ENCODE data around the gene NCAM1.
A peak's percentile ranks its signal among the peaks of the same experiment; 100 is the strongest.

The NCAM1 gene

DNA sequence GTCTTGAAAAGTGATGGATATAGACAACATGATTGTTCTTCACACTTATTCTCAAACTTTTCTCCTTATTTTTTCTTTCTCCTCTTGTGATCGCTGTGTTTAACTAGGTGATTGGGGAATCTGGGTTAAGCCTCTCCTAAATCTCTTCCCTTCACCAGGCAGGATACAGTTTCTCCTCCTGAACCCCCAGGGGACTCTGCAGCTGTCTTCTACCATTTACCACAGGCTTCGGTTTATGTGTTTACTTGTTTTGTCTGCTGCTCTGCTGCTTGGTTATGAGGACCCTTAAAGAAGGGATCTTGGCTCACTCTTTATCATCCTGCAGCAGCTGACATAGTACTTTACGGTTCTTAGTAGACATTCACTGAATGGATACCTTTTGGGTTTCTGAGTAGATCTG lies 124.2 kb downstream of the NCAM1 start:
- H3K4me1 ChIP-seq (ENCODE audit: insufficient read depth, insufficient read length) = no peaks in the 10 kb centered on the region
- no peak for DNase-seq (ENCODE audit: low read depth, low spot score)
- H3K36me3 ChIP-seq (ENCODE audit: insufficient read depth, insufficient read length, low read length) = no peaks in the 10 kb centered on the region
- no peaks in the 10 kb centered on the region for H3K9me3 ChIP-seq (ENCODE audit: insufficient read depth, low read length)
- H3K27me3 ChIP-seq (ENCODE audit: insufficient read depth, insufficient read length) = no peaks in the 10 kb centered on the region
- no peak overlapping the region for H3K4me3 ChIP-seq (ENCODE audit: insufficient read length, low read depth)
- no peak for TF ChIP-seq SUZ12 (IDR thresholded peaks at IDR 0.05; ENCODE audit: extremely low read depth, insufficient read depth, insufficient read length)
- TF ChIP-seq YY1 (IDR thresholded peaks at IDR 0.05; ENCODE audit: insufficient read depth, insufficient read length) = no peak
- no peak for TF ChIP-seq ZNF274 (IDR thresholded peaks at IDR 0.05; ENCODE audit: low read depth, low read length)
- no peak overlapping the region for H3K9ac ChIP-seq (ENCODE audit: insufficient read length, low read depth)

DNA sequence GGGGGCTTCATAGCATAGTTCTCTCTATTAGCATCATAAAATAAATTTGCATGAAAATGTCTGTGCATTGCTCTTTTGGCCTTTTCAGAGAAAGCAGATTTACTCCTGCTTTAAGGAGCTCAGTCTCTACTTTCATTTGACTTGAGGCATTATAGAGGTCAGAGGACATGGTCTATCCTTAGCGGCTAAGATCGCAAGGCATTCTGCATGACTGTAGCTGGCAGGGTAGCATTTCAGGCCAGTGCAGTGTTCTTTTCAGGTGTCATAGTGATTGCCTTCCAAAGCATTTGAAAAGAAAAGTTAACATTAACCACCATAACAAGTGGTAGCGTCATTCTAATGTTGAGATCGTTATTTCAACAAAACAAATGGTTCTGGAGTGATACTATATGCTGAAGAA lies 126.5 kb downstream of the NCAM1 start:
- no peak for TF ChIP-seq SUZ12 (IDR thresholded peaks at IDR 0.05; ENCODE audit: extremely low read depth, insufficient read depth, insufficient read length)
- TF ChIP-seq YY1 (IDR thresholded peaks at IDR 0.05; ENCODE audit: insufficient read depth, insufficient read length) = no peak
- no peaks in the 10 kb centered on the region for H3K4me1 ChIP-seq (ENCODE audit: insufficient read depth, insufficient read length)
- peak; percentile 64 for DNase-seq (ENCODE audit: low read depth, low spot score)
- H3K36me3 ChIP-seq (ENCODE audit: insufficient read depth, insufficient read length, low read length) = no peaks in the 10 kb centered on the region
- H3K9me3 ChIP-seq (ENCODE audit: insufficient read depth, low read length) = no peaks in the 10 kb centered on the region
- no peak overlapping the region for H3K4me3 ChIP-seq (ENCODE audit: insufficient read length, low read depth)
- H3K9ac ChIP-seq (ENCODE audit: insufficient read length, low read depth) = no peak overlapping the region
- no peaks in the 10 kb centered on the region for H3K27me3 ChIP-seq (ENCODE audit: insufficient read depth, insufficient read length)

DNA sequence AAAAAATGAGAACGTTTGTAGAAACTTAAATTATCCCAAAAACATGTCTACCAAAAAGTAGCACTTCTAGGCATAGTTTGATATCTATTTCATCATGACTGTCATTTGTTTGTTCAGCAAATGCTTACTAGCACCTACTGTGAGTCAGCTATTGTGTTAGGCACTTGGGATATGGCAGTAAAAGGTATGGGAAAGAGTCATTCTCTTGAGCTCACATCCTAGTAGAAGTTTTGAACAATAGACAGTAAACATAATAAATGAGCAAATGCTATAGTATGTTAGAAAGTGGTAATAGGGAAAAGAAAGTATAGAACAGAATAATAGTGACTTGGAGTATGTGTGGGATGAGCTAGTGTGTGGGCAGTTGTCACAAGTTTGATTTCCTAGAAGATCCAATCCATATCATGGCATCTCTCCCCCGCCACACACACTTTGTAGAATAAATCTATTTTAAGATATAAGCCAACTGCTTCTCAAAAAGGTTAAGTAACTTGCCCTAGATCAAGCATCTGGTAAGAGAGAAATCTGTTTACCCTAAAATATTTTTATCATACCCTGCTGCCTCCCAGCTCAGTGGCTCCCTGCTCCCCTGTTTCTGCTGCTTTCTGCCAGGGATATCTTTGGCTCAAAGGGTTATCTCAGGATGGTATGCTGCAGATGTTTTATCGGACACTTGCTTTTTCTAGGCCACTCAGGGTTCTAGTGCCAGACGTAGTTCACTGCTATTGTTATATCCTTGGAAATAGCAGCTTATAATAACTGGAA lies 129.7 kb downstream of the NCAM1 start:
- DNase-seq (ENCODE audit: low read depth, low spot score) = no peak
- Histone ChIP-seq H3K9ac (ENCODE audit: insufficient read length, low read depth) (no peak overlapping the region), H3K36me3 (ENCODE audit: insufficient read depth, insufficient read length, low read length) (no peaks in the 10 kb centered on the region), H3K9me3 (ENCODE audit: insufficient read depth, low read length) (no peaks in the 10 kb centered on the region), H3K4me1 (ENCODE audit: insufficient read depth, insufficient read length) (no peaks in the 10 kb centered on the region), H3K27me3 (ENCODE audit: insufficient read depth, insufficient read length) (no peaks in the 10 kb centered on the region), H3K4me3 (ENCODE audit: insufficient read length, low read depth) (no peak overlapping the region)
- TF ChIP-seq SUZ12 (IDR thresholded peaks at IDR 0.05; ENCODE audit: extremely low read depth, insufficient read depth, insufficient read length) (no peak), ZNF274 (IDR thresholded peaks at IDR 0.05; ENCODE audit: low read depth, low read length) (no peak), YY1 (IDR thresholded peaks at IDR 0.05; ENCODE audit: insufficient read depth, insufficient read length) (no peak)

DNA sequence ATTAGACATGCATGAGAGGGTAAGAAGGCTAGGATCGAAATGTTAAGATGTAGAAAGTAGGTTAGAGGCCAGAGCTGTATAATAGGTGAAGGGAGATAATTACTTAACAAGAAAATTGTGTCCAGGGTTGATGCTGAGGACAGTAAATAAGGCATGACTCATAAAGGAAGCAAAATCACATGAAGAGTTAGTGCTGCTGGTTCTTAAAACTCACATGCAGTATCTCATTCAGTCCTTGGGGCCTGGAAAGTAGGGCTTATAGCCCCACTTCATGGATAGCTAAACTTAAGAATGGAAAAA lies 130.2 kb downstream of the NCAM1 start:
- no peaks in the 10 kb centered on the region for H3K4me1 ChIP-seq (ENCODE audit: insufficient read depth, insufficient read length)
- no peak for DNase-seq (ENCODE audit: low read depth, low spot score)
- no peaks in the 10 kb centered on the region for H3K9me3 ChIP-seq (ENCODE audit: insufficient read depth, low read length)
- TF ChIP-seq SUZ12 (IDR thresholded peaks at IDR 0.05; ENCODE audit: extremely low read depth, insufficient read depth, insufficient read length) (no peak), ZNF274 (IDR thresholded peaks at IDR 0.05; ENCODE audit: low read depth, low read length) (no peak), YY1 (IDR thresholded peaks at IDR 0.05; ENCODE audit: insufficient read depth, insufficient read length) (no peak)
- no peaks in the 10 kb centered on the region for H3K36me3 ChIP-seq (ENCODE audit: insufficient read depth, insufficient read length, low read length)
- H3K4me3 ChIP-seq (ENCODE audit: insufficient read length, low read depth) = no peak overlapping the region
- no peak overlapping the region for H3K9ac ChIP-seq (ENCODE audit: insufficient read length, low read depth)
- no peaks in the 10 kb centered on the region for H3K27me3 ChIP-seq (ENCODE audit: insufficient read depth, insufficient read length)

DNA sequence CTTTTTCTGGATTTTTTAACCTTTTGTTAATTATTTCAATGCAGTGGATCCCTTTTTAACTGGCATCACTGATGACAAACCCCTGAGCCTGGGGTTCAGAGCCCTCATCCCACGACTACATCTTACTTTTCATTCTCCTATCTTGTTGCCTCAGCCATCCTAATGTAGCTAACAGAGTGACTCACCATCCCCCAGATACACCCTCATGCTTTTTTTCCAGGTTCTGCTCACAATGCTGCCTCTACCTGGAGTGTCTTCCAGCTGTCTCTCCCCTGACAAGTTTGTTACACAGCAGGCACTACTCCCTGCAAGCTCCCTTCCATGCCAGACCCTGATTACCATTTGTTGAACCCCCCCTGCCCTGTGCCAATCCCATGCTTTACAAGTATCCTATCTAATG lies 135.4 kb downstream of the NCAM1 start:
- no peaks in the 10 kb centered on the region for H3K36me3 ChIP-seq (ENCODE audit: insufficient read depth, insufficient read length, low read length)
- no peak for TF ChIP-seq YY1 (IDR thresholded peaks at IDR 0.05; ENCODE audit: insufficient read depth, insufficient read length)
- no peak for TF ChIP-seq ZNF274 (IDR thresholded peaks at IDR 0.05; ENCODE audit: low read depth, low read length)
- no peak for TF ChIP-seq SUZ12 (IDR thresholded peaks at IDR 0.05; ENCODE audit: extremely low read depth, insufficient read depth, insufficient read length)
- H3K27me3 ChIP-seq (ENCODE audit: insufficient read depth, insufficient read length) = no peaks in the 10 kb centered on the region
- H3K9me3 ChIP-seq (ENCODE audit: insufficient read depth, low read length) = no peaks in the 10 kb centered on the region
- DNase-seq (ENCODE audit: low read depth, low spot score) = no peak
- no peak overlapping the region for H3K4me3 ChIP-seq (ENCODE audit: insufficient read length, low read depth)
- no peaks in the 10 kb centered on the region for H3K4me1 ChIP-seq (ENCODE audit: insufficient read depth, insufficient read length)
- no peak overlapping the region for H3K9ac ChIP-seq (ENCODE audit: insufficient read length, low read depth)

DNA sequence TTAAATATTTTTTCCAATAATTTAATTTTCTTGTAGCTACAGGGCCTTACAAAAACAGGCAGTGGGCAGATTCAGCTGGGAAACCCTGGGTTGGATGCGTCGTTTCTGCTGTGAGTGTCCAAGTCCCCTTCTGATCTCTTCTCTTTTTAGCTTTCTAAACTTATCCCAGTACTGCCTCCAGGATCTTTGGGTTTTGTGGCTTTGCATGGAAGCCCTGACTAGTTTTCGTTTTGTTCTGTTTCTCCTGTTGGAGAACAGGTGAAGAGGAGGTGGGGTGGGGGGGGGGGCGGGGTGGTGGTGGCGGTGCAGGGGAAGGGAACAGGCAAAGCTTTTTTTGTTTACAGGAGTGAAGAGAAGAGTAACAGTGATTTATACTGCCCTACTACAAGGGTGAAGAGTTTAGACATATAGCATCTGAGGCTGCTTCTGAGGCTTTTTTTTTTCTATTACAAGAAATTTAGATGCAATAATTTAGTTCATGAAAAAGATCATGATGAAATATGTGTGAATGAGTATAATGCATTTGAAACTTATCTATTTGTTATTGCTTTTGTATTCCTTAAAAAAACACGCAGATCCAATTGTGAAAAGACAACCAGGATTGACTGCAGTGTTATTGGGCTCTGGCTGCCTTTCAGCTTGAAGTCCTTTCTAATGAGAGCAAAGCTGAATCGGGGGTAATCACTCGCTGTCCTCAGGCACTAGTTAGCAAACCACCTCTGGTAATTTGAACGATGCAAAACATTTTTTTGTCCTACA lies 142.9 kb downstream of the NCAM1 start:
- Histone ChIP-seq H3K4me1 (ENCODE audit: insufficient read depth, insufficient read length) (no peaks in the 10 kb centered on the region), H3K9ac (ENCODE audit: insufficient read length, low read depth) (no peak overlapping the region), H3K27me3 (ENCODE audit: insufficient read depth, insufficient read length) (no peaks in the 10 kb centered on the region), H3K4me3 (ENCODE audit: insufficient read length, low read depth) (no peak overlapping the region), H3K36me3 (ENCODE audit: insufficient read depth, insufficient read length, low read length) (no peaks in the 10 kb centered on the region), H3K9me3 (ENCODE audit: insufficient read depth, low read length) (no peaks in the 10 kb centered on the region)
- TF ChIP-seq SUZ12 (IDR thresholded peaks at IDR 0.05; ENCODE audit: extremely low read depth, insufficient read depth, insufficient read length) (no peak), YY1 (IDR thresholded peaks at IDR 0.05; ENCODE audit: insufficient read depth, insufficient read length) (no peak), ZNF274 (IDR thresholded peaks at IDR 0.05; ENCODE audit: low read depth, low read length) (no peak)
- no peak for DNase-seq (ENCODE audit: low read depth, low spot score)

DNA sequence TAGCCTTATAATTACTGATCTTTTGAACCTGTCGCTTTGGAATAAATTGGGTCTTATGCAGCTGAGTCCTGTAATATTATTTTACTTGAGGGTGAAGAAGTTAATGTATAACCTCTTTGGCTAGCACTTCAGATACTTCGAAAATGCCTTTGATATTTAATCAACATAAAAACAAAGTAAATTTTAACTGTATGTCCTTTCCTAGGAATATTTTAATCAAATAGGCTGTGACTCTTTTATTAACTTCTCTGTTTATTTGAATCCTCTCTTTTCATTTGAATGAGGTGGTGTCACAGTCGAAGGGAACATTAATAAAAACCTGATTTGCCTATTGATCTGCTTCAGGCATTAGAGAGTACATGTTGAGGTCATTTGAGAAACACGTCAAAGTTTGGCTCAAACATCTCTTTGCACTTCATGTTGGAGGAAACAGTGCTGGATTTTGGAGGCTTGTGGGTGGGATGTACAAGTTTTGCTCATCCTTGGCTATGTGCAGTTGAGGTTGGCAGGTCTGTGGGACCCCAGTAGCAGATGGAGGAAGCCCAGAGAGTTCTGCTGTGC lies 143.6 kb downstream of the NCAM1 start:
- DNase-seq (ENCODE audit: low read depth, low spot score) = no peak
- H3K9me3 ChIP-seq (ENCODE audit: insufficient read depth, low read length) = no peaks in the 10 kb centered on the region

More for the DNA sequence above, 143.6 kb downstream of the NCAM1 start:
- H3K4me1 ChIP-seq (ENCODE audit: insufficient read depth, insufficient read length) = no peaks in the 10 kb centered on the region
- H3K4me3 ChIP-seq (ENCODE audit: insufficient read length, low read depth) = no peak overlapping the region
- no peaks in the 10 kb centered on the region for H3K27me3 ChIP-seq (ENCODE audit: insufficient read depth, insufficient read length)
- H3K9ac ChIP-seq (ENCODE audit: insufficient read length, low read depth) = no peak overlapping the region
- no peaks in the 10 kb centered on the region for H3K36me3 ChIP-seq (ENCODE audit: insufficient read depth, insufficient read length, low read length)
- no peak for TF ChIP-seq SUZ12 (IDR thresholded peaks at IDR 0.05; ENCODE audit: extremely low read depth, insufficient read depth, insufficient read length)
- TF ChIP-seq YY1 (IDR thresholded peaks at IDR 0.05; ENCODE audit: insufficient read depth, insufficient read length) = no peak
- no peak for TF ChIP-seq ZNF274 (IDR thresholded peaks at IDR 0.05; ENCODE audit: low read depth, low read length)
